Immature natural killer cell (primary cell): ENCODE data around the gene ADARB2. TPM values are rescaled to one million over a fixed set of nuclear protein-coding genes. Genes with fewer than 3 reads are reported as not detected.
A peak's percentile ranks its signal among the peaks of the same experiment; 100 is the strongest.

ENCODE experiments used
- DNase-seq, 3 donors: peaks; one replicate each; pipeline ENCODE4 v3.0.0; 2022; ENCODE audit warnings: mixed read lengths in 1 of 3
- H3K27ac Mint-ChIP-seq, 6 donors: one replicate each; pipeline ENCODE4 v1.8.0; 2020; ENCODE audit warnings: mixed read lengths in 6 of 6, mild to moderate bottlenecking in 5 of 6, inconsistent platforms in 4 of 6, moderate library complexity in 3 of 6
- H3K27me3 Mint-ChIP-seq, 3 donors: one replicate each; pipeline ENCODE4 v1.8.0; 2020 to 2021; ENCODE audit warnings: low read depth in 3 of 3, mild to moderate bottlenecking in 3 of 3, mixed read lengths in 3 of 3, moderate library complexity in 3 of 3, inconsistent platforms in 1 of 3
- H3K36me3 Mint-ChIP-seq, 3 donors: one replicate each; pipeline ENCODE4 v1.8.0; 2020; ENCODE audit warnings: mixed read lengths in 3 of 3, inconsistent platforms in 2 of 3, mild to moderate bottlenecking in 2 of 3
- H3K4me1 Mint-ChIP-seq, 2 donors: one replicate each; pipeline ENCODE4 v1.8.0; 2020; ENCODE audit warnings: inconsistent platforms in 2 of 2, mild to moderate bottlenecking in 2 of 2, mixed read lengths in 2 of 2, moderate library complexity in 1 of 2
- H3K4me3 Mint-ChIP-seq, 5 donors: one replicate each; pipeline ENCODE4 v1.8.0; 2020; ENCODE audit warnings: mild to moderate bottlenecking in 5 of 5, mixed read lengths in 5 of 5, inconsistent platforms in 3 of 5, moderate library complexity in 3 of 5
- H3K9me3 Mint-ChIP-seq, 6 donors: one replicate each; pipeline ENCODE4 v1.8.0; 2020; ENCODE audit warnings: mild to moderate bottlenecking in 6 of 6, mixed read lengths in 6 of 6, inconsistent platforms in 4 of 6, moderate library complexity in 3 of 6
- polyA plus RNA-seq, 3 donors: library from polyadenylated mRNA; unstranded; fragments of 300-500 nt; fragmentation: Illumina TruSeq; gene quantifications; one replicate each; pipeline ENCODE4 v1.2.3, GENCODE V29; 2021

Gene ADARB2
- polyA plus RNA-seq, 3 donors from 2014 or later: 0.12 TPM; not detected in 2

DNA sequence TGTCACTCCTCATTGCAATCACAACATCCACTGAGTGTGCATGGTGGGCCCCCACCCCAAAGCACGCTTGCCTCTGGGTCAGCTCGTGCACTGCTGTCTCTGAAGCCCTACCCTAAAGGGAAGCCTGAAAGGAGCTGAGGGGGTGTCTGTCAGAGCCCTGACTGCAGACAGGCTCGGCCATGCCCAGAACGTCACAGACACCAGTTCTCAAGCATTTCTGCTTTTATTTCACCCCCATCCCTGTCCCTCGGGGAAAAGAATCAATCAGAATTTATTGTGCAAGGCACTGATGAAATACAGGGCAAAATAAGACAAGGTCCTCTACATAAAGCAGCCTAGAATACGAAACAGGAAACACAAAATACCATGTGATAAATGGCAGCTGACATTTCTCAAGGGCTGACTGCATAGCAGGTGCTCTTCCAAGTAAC, 449.3 kb downstream of the ADARB2 start:
- no peaks in the 10 kb centered on the region for H3K9me3 Mint-ChIP-seq
- H3K4me1 Mint-ChIP-seq: no peaks in the 10 kb centered on the region
- H3K36me3 Mint-ChIP-seq: no peaks in the 10 kb centered on the region
- no peak overlapping the region for H3K4me3 Mint-ChIP-seq
- no peak for DNase-seq
- peak overlapping the region in 3 of 6 donors; percentile 19 to 56 (median 40) for H3K27ac Mint-ChIP-seq
- peaks cover 0 to 9% (median 7%) of the 10 kb centered on the region in 3 donors for H3K27me3 Mint-ChIP-seq

DNA sequence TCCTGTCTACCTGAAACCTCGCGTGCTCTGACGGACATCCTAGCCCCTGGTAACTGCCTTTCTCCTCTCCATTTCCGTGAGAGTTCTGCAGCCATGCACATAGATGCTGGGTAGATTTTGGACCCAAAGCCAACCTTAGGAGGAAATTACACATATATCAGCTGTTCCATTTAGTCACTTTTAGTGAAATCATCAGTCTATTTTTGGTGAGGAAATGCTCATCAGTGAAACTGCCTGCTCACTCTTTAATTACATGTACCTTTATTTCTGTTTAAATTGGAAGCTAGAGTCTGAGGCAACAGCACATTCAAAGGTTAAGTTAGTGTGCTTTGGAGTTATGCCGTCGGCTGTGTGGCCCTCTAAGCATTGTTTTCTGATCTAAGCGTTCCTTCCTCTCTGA, 449.8 kb downstream of the ADARB2 start:
- Mint-ChIP-seq H3K4me3 (no peak overlapping the region), H3K36me3 (no peaks in the 10 kb centered on the region), H3K27me3 (peaks cover 0 to 9% (median 7%) of the 10 kb centered on the region in 3 donors), H3K4me1 (no peaks in the 10 kb centered on the region), H3K9me3 (no peaks in the 10 kb centered on the region), H3K27ac (peak overlapping the region in 1 of 6 donors; percentile 56)
- DNase-seq: no peak

DNA sequence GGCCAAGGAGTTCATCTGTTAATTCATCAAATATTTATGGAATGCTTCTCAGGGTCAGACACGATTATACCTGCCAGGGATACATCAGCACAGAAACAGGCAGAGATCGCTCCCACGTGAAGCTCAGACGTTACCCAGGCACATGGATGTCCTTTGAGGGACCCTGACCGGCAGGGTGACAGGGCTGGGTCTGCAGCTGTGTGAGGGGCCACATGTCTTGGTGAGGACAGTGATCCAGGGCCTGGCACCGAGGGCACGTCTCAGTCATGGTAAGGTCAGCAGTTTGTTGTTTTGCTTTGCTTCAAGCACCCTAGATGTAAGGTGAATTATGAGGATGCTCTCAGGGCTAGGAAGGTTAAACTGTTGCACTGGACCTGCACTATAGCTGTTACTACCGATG, 453.2 kb downstream of the ADARB2 start:
- Mint-ChIP-seq H3K36me3 (no peaks in the 10 kb centered on the region), H3K4me3 (no peak overlapping the region)

DNA sequence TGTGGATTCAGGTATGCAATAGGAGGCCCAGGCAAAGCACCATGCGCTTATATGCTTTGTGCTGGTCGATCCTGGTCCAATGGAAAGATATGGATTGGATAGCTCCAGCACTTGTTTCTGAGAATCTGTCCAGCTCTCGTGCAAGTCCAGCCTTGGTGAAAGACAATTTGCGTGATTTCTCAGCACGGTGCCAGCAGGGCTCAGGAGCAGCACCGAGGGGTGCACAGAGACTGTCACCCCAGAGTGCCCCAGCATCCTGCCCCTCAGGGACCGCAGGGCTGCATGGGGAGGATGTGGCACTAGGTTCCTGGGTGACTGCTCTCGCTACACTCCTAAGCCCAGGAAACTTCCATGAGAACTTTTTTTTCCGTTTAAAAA, 455.9 kb downstream of the ADARB2 start:
- Mint-ChIP-seq H3K4me3 (no peak overlapping the region), H3K9me3 (no peaks in the 10 kb centered on the region), H3K27me3 (peaks cover 5 to 7% (median 6%) of the 10 kb centered on the region in 3 donors), H3K36me3 (no peaks in the 10 kb centered on the region), H3K4me1 (no peaks in the 10 kb centered on the region), H3K27ac (no peak overlapping the region)
- DNase-seq: no peak

More for the DNA sequence above, 453.2 kb downstream of the ADARB2 start:
- Mint-ChIP-seq H3K27ac (no peak overlapping the region), H3K27me3 (peaks cover 5 to 12% (median 7%) of the 10 kb centered on the region in 3 donors), H3K9me3 (no peaks in the 10 kb centered on the region), H3K4me1 (no peaks in the 10 kb centered on the region)
- no peak for DNase-seq

DNA sequence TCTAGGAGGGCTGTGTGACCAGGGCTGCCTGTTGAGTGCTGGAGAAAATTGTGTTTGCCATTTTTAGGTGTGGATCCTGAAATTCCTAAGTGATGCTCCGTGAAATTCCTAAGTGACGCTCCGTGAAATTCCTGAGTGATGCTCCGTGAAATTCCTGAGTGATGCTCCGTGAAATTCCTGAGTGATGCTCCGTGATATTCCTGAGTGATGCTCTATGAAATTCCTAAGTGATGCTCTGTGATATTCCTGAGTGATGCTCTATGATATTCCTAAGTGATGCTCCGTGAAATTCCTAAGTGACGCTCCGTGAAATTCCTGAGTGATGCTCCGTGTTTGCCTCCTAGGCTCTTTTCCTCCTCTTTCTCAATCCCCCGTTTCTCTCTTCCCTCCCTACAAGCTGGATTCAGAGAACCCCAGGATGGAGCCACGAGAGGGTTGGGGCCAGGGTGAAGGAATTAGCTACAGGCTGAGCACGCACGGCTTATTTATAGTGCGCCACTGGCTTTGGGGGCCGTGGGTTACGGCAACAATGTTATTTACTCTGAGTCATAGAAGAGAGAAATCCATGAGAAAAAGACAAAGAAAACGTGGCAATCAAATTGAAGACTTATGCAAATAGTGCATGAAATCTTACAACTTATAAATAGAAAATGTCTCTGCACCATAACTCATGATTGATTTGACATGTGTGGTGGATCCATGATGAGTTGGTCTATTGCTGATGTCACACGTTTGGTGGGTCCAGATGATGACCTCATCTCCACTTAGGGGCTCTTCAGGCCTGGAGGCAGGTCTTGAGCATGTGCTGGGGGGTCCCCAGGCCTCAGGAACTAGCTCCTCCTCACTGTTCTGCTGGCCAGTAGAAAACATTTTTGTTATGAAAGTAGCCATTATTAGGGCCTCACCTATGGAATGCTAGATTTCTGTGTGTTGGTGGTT, 456.6 kb downstream of the ADARB2 start:
- H3K36me3 Mint-ChIP-seq: no peaks in the 10 kb centered on the region
- H3K27ac Mint-ChIP-seq: no peak overlapping the region
- no peaks in the 10 kb centered on the region for H3K9me3 Mint-ChIP-seq
- no peak overlapping the region for H3K4me3 Mint-ChIP-seq
- peaks cover 5 to 9% (median 7%) of the 10 kb centered on the region in 3 donors for H3K27me3 Mint-ChIP-seq
- H3K4me1 Mint-ChIP-seq: no peaks in the 10 kb centered on the region
- DNase-seq: no peak

DNA sequence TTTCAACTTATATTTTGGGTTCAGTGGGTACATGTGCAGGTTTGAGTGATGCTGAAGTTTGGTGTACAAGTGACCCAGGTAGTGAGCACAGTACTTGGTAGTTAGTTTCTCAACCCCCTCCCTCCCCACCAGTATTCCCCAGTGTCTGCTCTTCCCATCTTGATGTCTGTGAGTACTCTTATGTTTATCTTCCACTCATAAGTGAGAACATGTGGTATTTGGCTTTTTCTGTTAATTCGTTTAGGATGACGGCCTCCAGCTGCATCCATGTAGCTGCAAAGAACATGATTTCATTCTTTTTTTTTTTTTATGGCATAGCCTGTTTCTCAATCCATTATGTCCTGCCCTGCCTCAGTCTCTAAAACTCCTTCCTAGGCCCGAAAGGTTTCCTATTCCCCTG, 459.0 kb downstream of the ADARB2 start:
- Mint-ChIP-seq H3K27me3 (peaks cover 4 to 9% (median 5%) of the 10 kb centered on the region in 3 donors), H3K27ac (no peak overlapping the region)

DNA sequence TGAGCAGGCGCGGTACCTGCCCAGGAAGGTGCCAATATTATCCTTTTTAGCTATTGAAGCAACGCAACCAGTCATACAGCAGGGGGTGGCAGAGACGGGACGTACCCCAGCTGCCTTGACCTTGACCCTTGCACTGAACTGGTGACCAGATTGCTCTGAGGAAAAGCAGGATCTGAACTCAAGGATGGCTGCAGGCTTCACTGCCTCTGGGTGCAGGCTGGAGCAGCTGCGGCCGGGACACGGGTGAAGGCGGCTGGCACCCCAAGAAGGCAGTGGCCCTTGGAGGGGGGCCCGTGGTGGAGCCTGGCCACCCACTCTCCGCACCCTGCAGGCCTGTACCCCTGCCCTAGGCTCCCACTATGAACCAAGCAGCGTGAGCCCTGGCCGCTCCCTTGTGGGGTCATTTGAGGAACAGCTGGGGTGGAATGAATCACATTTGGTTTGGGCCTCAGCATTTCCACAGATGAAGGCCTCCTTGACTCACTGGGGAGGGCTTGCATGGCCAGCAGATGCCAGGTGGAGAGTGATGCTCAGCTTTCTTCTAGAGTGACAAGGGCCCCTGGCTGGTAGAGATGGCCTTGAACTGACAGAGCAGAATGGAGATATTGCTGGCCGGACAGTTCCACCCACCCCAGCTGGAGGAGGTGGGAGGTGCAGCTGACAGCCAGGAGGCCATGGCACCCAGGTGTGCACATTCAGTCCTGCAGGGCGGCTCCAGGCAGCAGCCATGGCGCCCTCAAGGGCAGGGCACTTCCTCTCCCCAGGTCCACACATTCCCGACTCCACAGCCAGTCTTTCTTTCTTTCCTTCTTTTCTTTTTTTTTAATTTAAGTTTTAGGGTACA, 462.4 kb downstream of the ADARB2 start:
- no peaks in the 10 kb centered on the region for H3K36me3 Mint-ChIP-seq
- peaks cover 0 to 6% (median 4%) of the 10 kb centered on the region in 3 donors for H3K27me3 Mint-ChIP-seq
- H3K27ac Mint-ChIP-seq: no peak overlapping the region
- no peaks in the 10 kb centered on the region for H3K4me1 Mint-ChIP-seq
- H3K4me3 Mint-ChIP-seq: no peak overlapping the region
- H3K9me3 Mint-ChIP-seq: no peaks in the 10 kb centered on the region
- DNase-seq: no peak

More for the DNA sequence above, 459.0 kb downstream of the ADARB2 start:
- H3K36me3 Mint-ChIP-seq: no peaks in the 10 kb centered on the region
- no peaks in the 10 kb centered on the region for H3K4me1 Mint-ChIP-seq
- no peak overlapping the region for H3K4me3 Mint-ChIP-seq
- DNase-seq: no peak
- H3K9me3 Mint-ChIP-seq: no peaks in the 10 kb centered on the region

DNA sequence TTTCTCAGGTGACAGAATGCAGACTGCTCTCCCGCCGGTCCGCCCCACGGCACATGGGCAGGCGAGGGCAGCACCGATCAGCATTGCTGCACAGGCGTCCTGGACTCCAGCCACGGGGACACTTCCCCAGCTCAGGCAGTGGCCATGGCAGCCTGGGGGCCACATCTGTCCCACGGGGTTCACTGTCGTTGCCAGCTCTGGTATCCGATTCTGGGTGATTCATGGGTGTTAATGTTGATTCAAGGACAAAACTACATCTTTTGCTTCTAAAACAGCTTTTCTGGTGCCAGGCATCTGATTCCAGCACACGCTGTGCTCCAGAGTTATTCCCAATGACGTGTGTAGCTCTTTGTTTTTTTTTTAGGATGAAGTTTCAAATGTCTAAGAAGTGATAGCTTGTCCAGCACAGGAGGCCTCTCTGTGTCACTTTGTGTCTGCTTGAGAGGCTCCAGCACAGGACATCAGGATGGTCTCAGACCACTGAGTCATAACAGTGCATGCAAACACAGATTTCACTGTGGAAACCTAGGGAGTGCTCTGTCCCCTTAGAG, 463.1 kb downstream of the ADARB2 start:
- Mint-ChIP-seq H3K27me3 (peaks cover 0 to 4% (median 3%) of the 10 kb centered on the region in 3 donors), H3K4me1 (no peaks in the 10 kb centered on the region), H3K36me3 (no peaks in the 10 kb centered on the region), H3K27ac (no peak overlapping the region), H3K9me3 (no peaks in the 10 kb centered on the region), H3K4me3 (no peak overlapping the region)
- DNase-seq: no peak

DNA sequence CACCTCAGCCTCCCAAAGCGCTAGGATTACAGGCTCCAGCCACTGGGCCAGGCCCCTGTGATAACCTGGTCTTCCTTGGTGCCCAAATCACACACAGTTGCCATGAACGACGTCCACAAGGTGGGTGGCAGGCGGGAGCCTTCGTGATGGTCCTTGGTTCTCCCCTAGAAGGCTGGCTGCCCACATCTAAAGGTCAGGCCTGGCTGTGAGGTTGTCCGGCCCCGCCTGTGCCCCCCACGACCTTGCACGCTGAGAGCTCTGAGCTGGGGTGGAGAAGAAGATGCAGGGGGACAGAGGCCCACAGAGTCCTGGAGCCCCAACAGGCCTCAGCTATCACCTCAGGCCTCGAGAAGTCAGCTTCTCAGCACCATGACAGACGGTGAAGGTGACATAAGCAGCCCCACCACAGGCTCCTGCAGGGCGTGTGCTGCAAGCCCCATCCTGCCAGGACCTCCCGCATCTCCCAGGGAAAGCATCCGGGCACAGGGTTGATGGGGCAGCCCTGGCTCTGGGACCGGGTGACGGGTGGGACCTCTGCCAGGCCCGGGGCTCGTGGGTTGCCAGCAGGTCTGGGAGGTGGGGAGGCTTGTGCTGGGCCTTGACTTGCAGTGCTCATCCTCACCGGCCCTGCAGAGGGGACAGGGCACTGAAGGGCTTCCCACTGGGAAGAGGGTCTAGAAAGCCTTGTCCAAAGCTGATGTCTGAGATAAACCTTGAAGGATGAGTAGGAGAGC, 463.8 kb downstream of the ADARB2 start:
- H3K27ac Mint-ChIP-seq: no peak overlapping the region
- no peaks in the 10 kb centered on the region for H3K4me1 Mint-ChIP-seq
- H3K9me3 Mint-ChIP-seq: no peaks in the 10 kb centered on the region
- DNase-seq: no peak
- no peak overlapping the region for H3K4me3 Mint-ChIP-seq
- peaks cover 0 to 4% (median 3%) of the 10 kb centered on the region in 3 donors for H3K27me3 Mint-ChIP-seq
- no peaks in the 10 kb centered on the region for H3K36me3 Mint-ChIP-seq

DNA sequence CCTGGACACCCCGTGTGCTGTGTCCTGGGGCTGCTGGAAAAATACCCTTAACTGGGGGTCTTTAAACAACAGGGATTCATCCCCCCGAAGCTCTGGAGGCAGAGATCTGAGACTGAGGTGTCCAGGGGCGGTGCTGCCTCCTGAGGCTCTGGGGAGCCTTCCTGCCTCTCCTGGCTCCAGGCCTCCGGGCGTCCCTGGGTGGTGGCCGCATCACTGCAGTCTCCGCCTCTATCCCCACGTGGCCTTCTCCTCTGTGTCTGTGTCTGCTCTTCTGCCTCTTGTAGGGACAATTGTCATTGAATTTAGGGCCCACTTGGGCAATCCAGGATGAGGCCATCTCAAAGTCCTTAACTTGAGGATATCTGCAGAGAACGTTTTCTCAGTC, 464.6 kb downstream of the ADARB2 start:
- H3K4me1 Mint-ChIP-seq: no peaks in the 10 kb centered on the region
- peaks cover 0 to 3% (median 2%) of the 10 kb centered on the region in 3 donors for H3K27me3 Mint-ChIP-seq
- no peak overlapping the region for H3K27ac Mint-ChIP-seq
- no peaks in the 10 kb centered on the region for H3K9me3 Mint-ChIP-seq
- no peaks in the 10 kb centered on the region for H3K36me3 Mint-ChIP-seq
- no peak overlapping the region for H3K4me3 Mint-ChIP-seq
- DNase-seq: no peak

DNA sequence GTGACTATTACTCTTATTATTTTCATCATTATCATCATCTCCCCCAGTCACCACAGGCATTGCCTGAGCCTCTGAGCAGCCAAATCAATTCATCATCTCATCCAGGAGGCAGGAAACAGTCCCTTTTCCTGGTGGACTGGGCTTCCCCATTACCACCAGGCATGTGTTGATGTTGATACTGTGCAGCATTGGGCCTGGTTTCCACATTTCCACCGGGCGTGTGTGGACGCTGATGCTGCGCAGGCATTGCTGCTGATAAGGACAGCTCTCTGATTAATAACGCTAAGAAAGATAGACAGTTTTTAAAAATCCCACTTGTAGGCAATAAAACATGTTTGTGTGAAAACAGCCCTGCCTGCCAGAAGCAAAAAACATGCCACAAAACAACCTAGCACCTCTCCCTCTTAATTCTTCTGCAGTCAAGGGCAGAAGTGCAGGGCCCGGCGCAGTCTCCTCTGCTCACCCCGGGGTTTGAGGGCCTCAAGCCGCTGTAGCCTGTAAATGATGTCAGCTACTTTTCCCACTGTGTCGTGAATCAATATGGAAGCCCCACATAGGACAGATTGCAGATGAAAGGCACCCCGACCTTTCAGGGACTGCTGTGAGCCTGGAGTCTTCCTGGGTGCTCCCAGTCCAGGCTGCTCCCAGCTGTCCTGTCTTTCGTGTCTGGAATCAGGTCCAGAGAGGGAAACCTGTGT, 465.1 kb downstream of the ADARB2 start:
- DNase-seq: no peak
- Mint-ChIP-seq H3K9me3 (no peaks in the 10 kb centered on the region), H3K36me3 (no peaks in the 10 kb centered on the region)

DNA sequence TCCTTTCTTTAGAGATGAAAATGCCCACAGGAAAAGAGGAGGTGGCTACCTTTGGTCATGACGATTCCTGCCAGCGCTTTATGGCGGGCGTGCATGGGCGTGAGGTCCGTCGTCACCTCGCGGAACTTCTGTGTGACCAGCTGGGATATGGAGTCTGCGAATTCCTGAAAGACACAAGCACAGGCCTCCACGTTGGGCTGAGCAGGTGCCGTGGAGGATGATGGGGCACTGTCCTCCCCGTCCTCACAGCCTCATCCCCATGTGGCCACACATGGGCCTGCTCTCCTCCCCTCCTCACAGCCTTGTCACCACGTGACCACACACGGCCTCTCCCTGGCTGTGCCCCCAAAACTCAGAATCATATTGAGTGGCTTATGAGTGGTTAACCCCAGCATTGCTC, 466.4 kb downstream of the ADARB2 start:
- Mint-ChIP-seq H3K27ac (no peak overlapping the region), H3K36me3 (no peaks in the 10 kb centered on the region), H3K4me1 (no peaks in the 10 kb centered on the region), H3K27me3 (peaks cover 0 to 5% (median 2%) of the 10 kb centered on the region in 3 donors), H3K9me3 (no peaks in the 10 kb centered on the region), H3K4me3 (no peak overlapping the region)
- DNase-seq: no peak

More for the DNA sequence above, 465.1 kb downstream of the ADARB2 start:
- H3K4me3 Mint-ChIP-seq: no peak overlapping the region
- no peaks in the 10 kb centered on the region for H3K4me1 Mint-ChIP-seq
- no peak overlapping the region for H3K27ac Mint-ChIP-seq
- peaks cover 0 to 4% (median 2%) of the 10 kb centered on the region in 3 donors for H3K27me3 Mint-ChIP-seq

DNA sequence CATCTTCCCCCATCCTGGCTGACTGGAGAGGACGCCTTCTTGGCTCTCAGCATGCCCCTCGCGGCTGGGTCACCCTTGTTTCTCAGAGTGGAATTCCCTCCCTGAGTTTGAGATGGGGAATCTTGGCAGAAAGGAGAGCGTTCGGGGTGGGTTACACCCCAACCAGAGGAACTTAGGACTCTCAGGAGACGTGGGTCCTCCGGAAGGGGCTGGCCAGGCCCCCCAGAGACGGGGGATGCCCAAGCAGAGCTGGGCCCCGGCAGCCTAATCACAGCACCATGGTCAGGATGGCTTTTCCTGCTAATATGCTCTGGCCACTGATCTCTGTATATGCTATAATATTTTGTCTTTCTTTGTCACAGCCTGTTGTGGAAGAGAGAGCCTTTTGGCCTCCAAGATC, 466.8 kb downstream of the ADARB2 start:
- H3K27me3 Mint-ChIP-seq: peaks cover 0 to 5% (median 2%) of the 10 kb centered on the region in 3 donors
- H3K27ac Mint-ChIP-seq: no peak overlapping the region

More for the DNA sequence above, 466.8 kb downstream of the ADARB2 start:
- Mint-ChIP-seq H3K36me3 (no peaks in the 10 kb centered on the region), H3K4me3 (no peak overlapping the region), H3K9me3 (no peaks in the 10 kb centered on the region), H3K4me1 (no peaks in the 10 kb centered on the region)
- DNase-seq: no peak
